GM12874 (cell line): ENCODE data around the gene SLC31A1.

Source experiments
- CTCF ChIP-seq: IDR thresholded peaks from 2 replicates; pipeline ENCODE4 v1.5.1; 2011; ENCODE audit warnings: low read depth, mild to moderate bottlenecking, control low read depth, low read length, moderate library complexity; ENCODE audit not compliant: insufficient read depth

SLC31A1 gene

GRCh38 chr9:113247640-113248039 lies 26.3 kb downstream of the SLC31A1 start:
- TF ChIP-seq CTCF: no peak

GRCh38 chr9:113250807-113251206 lies 29.5 kb downstream of the SLC31A1 start:
- TF ChIP-seq CTCF: no peak

- no peak for TF ChIP-seq CTCF
Measured at GRCh38 chr9:113254991-113255390, 33.6 kb downstream of the SLC31A1 start.

- TF ChIP-seq CTCF: no peak
Measured at GRCh38 chr9:113255438-113255837, 34.1 kb downstream of the SLC31A1 start.

GRCh38 chr9:113257863-113258262 lies 36.5 kb downstream of the SLC31A1 start:
- no peak for TF ChIP-seq CTCF

- TF ChIP-seq CTCF: no peak
Measured at GRCh38 chr9:113258282-113258681, 36.9 kb downstream of the SLC31A1 start.

GRCh38 chr9:113261917-113262671 lies 40.8 kb downstream of the SLC31A1 start:
- TF ChIP-seq CTCF: no peak
